ENCODE results near the gene UBE2O. TPM values are rescaled to one million over a fixed set of nuclear protein-coding genes. Genes with fewer than 3 reads are reported as not detected.

Gene UBE2O
- total RNA-seq, 3 donors from 2014 or later (not counting 1 experiment from before 2014, with no cell fraction given) = 34.9 to 40.2 (median 37.7) TPM

DNA sequence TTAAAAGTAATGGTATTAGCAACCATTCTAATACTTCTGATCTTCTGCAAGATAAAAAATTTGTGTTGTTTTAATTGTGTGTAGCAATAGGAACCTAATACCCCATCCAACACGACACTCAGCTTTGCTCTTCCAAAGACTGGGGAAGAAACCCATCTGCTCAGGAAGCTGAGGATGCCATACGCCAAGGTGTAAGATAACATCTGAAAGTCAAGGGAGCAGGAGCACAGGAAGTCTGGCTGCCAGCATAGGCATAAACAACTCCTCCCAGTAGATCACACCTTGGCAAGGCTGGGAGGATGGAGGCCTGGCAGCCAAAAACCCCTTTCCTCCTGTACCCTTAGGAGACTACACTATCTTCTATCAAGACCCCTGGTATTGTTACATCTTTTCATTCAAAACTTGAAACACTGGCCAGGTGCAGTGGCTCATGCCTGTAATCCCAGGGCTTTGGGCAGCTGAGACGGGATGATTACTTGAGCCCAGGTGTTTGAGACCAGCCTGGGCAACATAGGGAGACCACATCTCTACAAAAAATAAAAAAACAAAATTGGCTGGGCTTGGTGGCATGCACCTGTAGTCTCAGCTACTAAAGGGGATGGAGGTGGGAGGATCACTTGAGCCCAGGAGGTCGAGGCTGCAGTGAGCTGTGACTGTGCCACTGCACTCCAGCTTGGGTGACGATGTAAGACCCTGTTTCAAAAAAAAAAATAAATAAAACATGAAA lies 74.2 kb downstream of the UBE2O start:
- Mint-ChIP-seq H3K27me3 (ENCODE audit: low read depth in 2 of 2) (no peaks in the 10 kb centered on the region), H3K27ac (no peak overlapping the region), H3K9me3 (no peaks in the 10 kb centered on the region), H3K36me3 (no peaks in the 10 kb centered on the region), H3K4me3 (no peak overlapping the region), H3K4me1 (peaks cover 3% of the 10 kb centered on the region in 2 donors)
- H3K4me1 ChIP-seq (ENCODE audit: control insufficient read depth, insufficient read depth, low read length) = peaks cover 13% of the 10 kb centered on the region
- intact Hi-C loops (cut with micrococcal nuclease) = no loop called here
- H3K9me3 ChIP-seq (ENCODE audit: control insufficient read depth, insufficient read depth, low read length) = no peaks in the 10 kb centered on the region
- 85% methylated on average over 4 of the region's 5 CpGs for WGBS (ENCODE audit: insufficient coverage)
- TF ChIP-seq, protein P1, sequence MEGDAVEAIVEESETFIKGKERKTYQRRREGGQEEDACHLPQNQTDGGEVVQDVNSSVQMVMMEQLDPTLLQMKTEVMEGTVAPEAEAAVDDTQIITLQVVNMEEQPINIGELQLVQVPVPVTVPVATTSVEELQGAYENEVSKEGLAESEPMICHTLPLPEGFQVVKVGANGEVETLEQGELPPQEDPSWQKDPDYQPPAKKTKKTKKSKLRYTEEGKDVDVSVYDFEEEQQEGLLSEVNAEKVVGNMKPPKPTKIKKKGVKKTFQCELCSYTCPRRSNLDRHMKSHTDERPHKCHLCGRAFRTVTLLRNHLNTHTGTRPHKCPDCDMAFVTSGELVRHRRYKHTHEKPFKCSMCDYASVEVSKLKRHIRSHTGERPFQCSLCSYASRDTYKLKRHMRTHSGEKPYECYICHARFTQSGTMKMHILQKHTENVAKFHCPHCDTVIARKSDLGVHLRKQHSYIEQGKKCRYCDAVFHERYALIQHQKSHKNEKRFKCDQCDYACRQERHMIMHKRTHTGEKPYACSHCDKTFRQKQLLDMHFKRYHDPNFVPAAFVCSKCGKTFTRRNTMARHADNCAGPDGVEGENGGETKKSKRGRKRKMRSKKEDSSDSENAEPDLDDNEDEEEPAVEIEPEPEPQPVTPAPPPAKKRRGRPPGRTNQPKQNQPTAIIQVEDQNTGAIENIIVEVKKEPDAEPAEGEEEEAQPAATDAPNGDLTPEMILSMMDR (IDR thresholded peaks at IDR 0.05) = no peak
- H3K27me3 ChIP-seq (ENCODE audit: control insufficient read depth, insufficient read depth, low read length) = peaks cover 2% of the 10 kb centered on the region
- H3K4me3 ChIP-seq (ENCODE audit: low read length) = no peak overlapping the region
- H3K36me3 ChIP-seq (ENCODE audit: control insufficient read depth, insufficient read depth, low read length) = no peaks in the 10 kb centered on the region
- DNase-seq (no peak), ATAC-seq (no peak)
- no peak overlapping the region for H3K27ac ChIP-seq (ENCODE audit: low read length)

DNA sequence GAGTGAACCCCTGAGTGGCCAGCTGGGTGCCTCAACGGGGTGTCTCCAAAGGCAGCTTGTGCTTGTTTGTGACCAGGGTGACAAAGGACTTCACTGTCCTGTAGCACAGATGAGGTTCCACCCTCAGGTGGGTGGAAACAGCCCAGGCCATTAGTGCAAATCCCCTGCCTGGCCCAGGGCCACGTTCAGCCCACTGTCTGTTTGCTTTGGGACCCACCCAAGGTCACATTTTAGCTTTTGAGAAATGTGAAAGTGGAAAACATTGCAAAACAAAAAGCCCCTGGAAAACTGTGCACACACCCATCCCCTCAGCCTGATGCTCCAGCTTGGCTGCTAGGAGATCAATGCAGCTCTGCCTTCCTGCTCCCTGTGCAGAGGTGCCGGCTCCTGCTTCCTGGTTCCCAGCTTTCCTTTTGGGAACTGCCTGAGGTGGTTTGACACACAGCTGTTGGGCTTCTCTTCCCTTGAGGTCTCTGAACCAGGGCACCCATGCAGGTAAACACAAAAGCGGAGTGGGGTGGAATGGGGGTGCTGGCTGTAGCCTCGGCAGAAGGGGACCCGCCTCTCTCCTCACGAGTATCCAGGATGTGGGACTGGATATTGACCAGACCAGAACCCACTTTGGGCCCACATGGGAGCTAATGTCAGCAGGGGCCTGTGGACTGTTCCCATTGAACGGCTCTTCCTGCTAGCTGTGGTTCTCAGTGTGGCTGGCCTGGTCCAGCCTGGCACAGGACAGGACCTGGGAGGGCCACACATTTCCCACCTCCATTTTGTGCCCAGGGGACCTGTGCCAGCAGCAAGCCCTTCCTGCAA lies 76.4 kb downstream of the UBE2O start:
- DNase-seq = no peak
- H3K4me1 ChIP-seq (ENCODE audit: control insufficient read depth, insufficient read depth, low read length) = no peaks in the 10 kb centered on the region
- no peaks in the 10 kb centered on the region for H3K9me3 Mint-ChIP-seq
- no peak overlapping the region for H3K27ac ChIP-seq (ENCODE audit: low read length)
- intact Hi-C loops (cut with micrococcal nuclease) = no loop called here
- TF ChIP-seq, protein P1 (IDR thresholded peaks at IDR 0.05) = no peak
- no peaks in the 10 kb centered on the region for H3K36me3 Mint-ChIP-seq
- H3K27me3 Mint-ChIP-seq (ENCODE audit: low read depth in 2 of 2) = no peaks in the 10 kb centered on the region
- no peak overlapping the region for H3K27ac Mint-ChIP-seq
- no peak overlapping the region for H3K4me3 ChIP-seq (ENCODE audit: low read length)
- WGBS (ENCODE audit: insufficient coverage) = 76% methylated on average over 8 of the region's 8 CpGs
- H3K9me3 ChIP-seq (ENCODE audit: control insufficient read depth, insufficient read depth, low read length) = no peaks in the 10 kb centered on the region
- H3K36me3 ChIP-seq (ENCODE audit: control insufficient read depth, insufficient read depth, low read length) = no peaks in the 10 kb centered on the region
- no peak overlapping the region for H3K4me3 Mint-ChIP-seq
- no peaks in the 10 kb centered on the region for H3K27me3 ChIP-seq (ENCODE audit: control insufficient read depth, insufficient read depth, low read length)
- ATAC-seq = no peak
- H3K4me1 Mint-ChIP-seq = no peaks in the 10 kb centered on the region

DNA sequence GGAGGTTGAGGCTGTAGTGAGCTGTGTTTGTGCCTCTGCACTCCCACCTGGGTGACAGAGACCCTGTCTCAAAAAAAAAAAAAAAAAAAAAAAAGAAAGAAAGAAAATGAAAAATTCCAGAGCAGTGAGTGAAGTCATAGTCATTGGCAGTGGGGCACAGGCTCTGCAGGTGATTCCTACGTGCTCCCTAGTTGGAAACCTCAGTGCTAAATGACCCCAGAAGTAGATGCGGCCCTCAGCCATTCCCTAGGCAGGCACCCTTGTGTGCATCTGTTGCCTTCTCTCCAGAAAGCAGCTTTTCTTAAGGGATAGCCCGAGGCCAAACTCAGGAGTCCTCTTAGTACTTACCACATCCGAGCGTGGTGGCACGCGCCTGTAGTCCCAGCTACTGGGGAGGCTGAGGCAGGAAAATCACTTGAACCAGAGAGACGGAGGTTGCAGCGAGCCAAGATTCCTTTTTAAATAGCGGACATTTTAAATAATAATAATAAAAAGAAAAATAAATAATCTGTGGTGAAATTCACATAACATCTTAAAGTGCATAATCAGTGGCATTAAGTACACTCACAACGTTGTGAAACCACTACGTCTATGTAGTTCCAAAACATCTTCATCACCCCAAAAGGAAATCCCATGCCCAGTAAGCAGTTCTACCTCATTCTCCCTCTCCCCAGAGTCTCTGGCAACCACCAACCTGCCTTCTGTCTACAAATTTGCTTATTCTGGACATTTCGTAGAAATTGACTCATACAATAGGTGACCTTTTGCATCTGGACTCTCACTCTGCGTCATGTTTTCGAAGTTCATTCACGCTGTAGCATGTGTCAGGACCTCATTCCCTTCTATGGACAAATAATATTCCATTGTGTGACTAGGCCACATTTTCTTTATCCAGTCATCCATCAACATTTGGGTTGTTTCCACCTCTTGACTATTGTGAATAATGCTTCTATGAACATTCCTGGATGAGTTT lies 81.0 kb downstream of the UBE2O start:
- 88% methylated on average over 13 of the region's 16 CpGs for WGBS (ENCODE audit: insufficient coverage)
- no peaks in the 10 kb centered on the region for H3K27me3 Mint-ChIP-seq (ENCODE audit: low read depth in 2 of 2)
- DNase-seq (no peak), ATAC-seq (no peak)
- H3K4me3 ChIP-seq (ENCODE audit: low read length) = no peak overlapping the region
- H3K27ac Mint-ChIP-seq = no peak overlapping the region
- no peak overlapping the region for H3K27ac ChIP-seq (ENCODE audit: low read length)
- intact Hi-C loops (cut with micrococcal nuclease) = no loop called here
- H3K4me1 Mint-ChIP-seq = no peaks in the 10 kb centered on the region
- H3K4me3 Mint-ChIP-seq = no peak overlapping the region
- H3K9me3 Mint-ChIP-seq = no peaks in the 10 kb centered on the region
- no peaks in the 10 kb centered on the region for H3K36me3 ChIP-seq (ENCODE audit: control insufficient read depth, insufficient read depth, low read length)
- H3K4me1 ChIP-seq (ENCODE audit: control insufficient read depth, insufficient read depth, low read length) = no peaks in the 10 kb centered on the region
- no peaks in the 10 kb centered on the region for H3K9me3 ChIP-seq (ENCODE audit: control insufficient read depth, insufficient read depth, low read length)
- H3K36me3 Mint-ChIP-seq = no peaks in the 10 kb centered on the region
- TF ChIP-seq, protein P1 (IDR thresholded peaks at IDR 0.05) = no peak
- no peaks in the 10 kb centered on the region for H3K27me3 ChIP-seq (ENCODE audit: control insufficient read depth, insufficient read depth, low read length)

All from natural killer cell (primary cell).